SU-DHL-6 (cell line): ENCODE measurements around the gene TDO2.

Experiments used
- H2AFZ ChIP-seq: fragments of 200-600 bp; sonication (generic); 2 replicates; pipeline ENCODE4 v1.6.1; 2014; ENCODE audit warnings: low read depth, mild to moderate bottlenecking, moderate library complexity, mixed read lengths, antibody characterized with exemption, low read length; ENCODE audit not compliant: severe bottlenecking
- H3F3A ChIP-seq: fragments of 200-600 bp; shearing (Covaris generic); 2 replicates; pipeline ENCODE4 v1.6.0; 2016; ENCODE audit warnings: antibody characterized with exemption, mild to moderate bottlenecking; ENCODE audit not compliant: insufficient read depth
- H3K27ac ChIP-seq: fragments of 200-600 bp; sonication (generic); 2 replicates; pipeline ENCODE4 v1.5.1; 2016; ENCODE audit warnings: low read depth, mild to moderate bottlenecking, low read length, moderate library complexity, mixed read lengths
- H3K27me3 ChIP-seq: fragments of 200-600 bp; sonication (generic), shearing (Covaris generic); 2 replicates; pipeline ENCODE4 v1.6.0; 2014; ENCODE audit warnings: mild to moderate bottlenecking, low read length
- H3K36me3 ChIP-seq: fragments of 200-600 bp; sonication (generic); 2 replicates; pipeline ENCODE4 v1.6.1; 2014; ENCODE audit warnings: mild to moderate bottlenecking, low read length, mixed read lengths
- H3K4me2 ChIP-seq: fragments of 300-600, 200-600 bp; shearing (Covaris generic), sonication (generic); 2 replicates; pipeline ENCODE4 v1.6.0; 2014; ENCODE audit warnings: low read length, low read depth, mild to moderate bottlenecking; ENCODE audit not compliant: poor library complexity, severe bottlenecking
- H3K4me3 ChIP-seq: fragments of 200-600 bp; sonication (generic); 2 replicates; pipeline ENCODE4 v1.5.1; 2014; ENCODE audit warnings: antibody characterized with exemption, low read length, mild to moderate bottlenecking, mixed read lengths; ENCODE audit not compliant: insufficient read depth, poor library complexity, severe bottlenecking
- H3K79me2 ChIP-seq: fragments of 200-600 bp; sonication (generic); 2 replicates; pipeline ENCODE4 v1.6.1; 2014; ENCODE audit warnings: mild to moderate bottlenecking, low read length, moderate library complexity; ENCODE audit not compliant: insufficient read depth
- H3K9ac ChIP-seq: fragments of 200-600 bp; sonication (generic); 2 replicates; pipeline ENCODE4 v1.7.0; 2014; ENCODE audit warnings: mild to moderate bottlenecking, low read length
- H3K9me2 ChIP-seq: fragments of 200-600 bp; sonication (generic); replicated peaks from 2 replicates; pipeline ENCODE4 v1.6.1; 2014; ENCODE audit warnings: low read length; ENCODE audit not compliant: insufficient read depth
- H3K9me3 ChIP-seq: fragments of 200-600 bp; sonication (generic); 2 replicates; pipeline ENCODE4 v1.6.1; 2014; ENCODE audit warnings: low read length, mixed read lengths; ENCODE audit not compliant: insufficient read depth
- H4K20me1 ChIP-seq: fragments of 200-600 bp; sonication (generic); 2 replicates; pipeline ENCODE4 v1.6.1; 2014; ENCODE audit warnings: low read depth, mild to moderate bottlenecking, antibody characterized with exemption, low read length, moderate library complexity, mixed read lengths
- CTCF ChIP-seq: fragments of 200-600 bp; sonication (generic); IDR thresholded peaks from one replicate; pipeline ENCODE4 v1.5.1; 2017; ENCODE audit warnings: antibody characterized with exemption, mild to moderate bottlenecking, low read length, moderate library complexity; ENCODE audit not compliant: insufficient read depth, poor library complexity, severe bottlenecking
- EZH2phosphoT487 ChIP-seq: fragments of 200-600 bp; sonication (generic), shearing (Covaris generic); conservative IDR thresholded peaks from 2 replicates; pipeline ENCODE4 v1.6.1; 2018; ENCODE audit warnings: mild to moderate bottlenecking, antibody characterized with exemption, low read length, moderate library complexity, mixed read lengths

The TDO2 gene

GRCh38 chr4:155878611-155879010 lies 24.9 kb upstream of the TDO2 start:
- H3F3A ChIP-seq: no peaks in the 10 kb centered on the region
- no peak overlapping the region for H3K4me2 ChIP-seq
- no peaks in the 10 kb centered on the region for H3K9me3 ChIP-seq
- H3K27me3 ChIP-seq: no peaks in the 10 kb centered on the region
- H3K36me3 ChIP-seq: no peaks in the 10 kb centered on the region
- H2AFZ ChIP-seq: no peak overlapping the region
- no peak overlapping the region for H3K27ac ChIP-seq
- H3K9ac ChIP-seq: no peak overlapping the region
- TF ChIP-seq CTCF: no peak
- TF ChIP-seq EZH2phosphoT487: no peak
- no peaks in the 10 kb centered on the region for H3K9me2 ChIP-seq
- no peaks in the 10 kb centered on the region for H3K79me2 ChIP-seq
- H3K4me3 ChIP-seq: no peak overlapping the region
- H4K20me1 ChIP-seq: no peaks in the 10 kb centered on the region

- TF ChIP-seq EZH2phosphoT487 (no peak), CTCF (no peak)
- Histone ChIP-seq H3K9ac (no peak overlapping the region), H3K27me3 (no peaks in the 10 kb centered on the region), H3K4me3 (no peak overlapping the region), H3K4me2 (no peak overlapping the region), H3F3A (no peaks in the 10 kb centered on the region), H3K79me2 (no peaks in the 10 kb centered on the region), H3K27ac (no peak overlapping the region), H3K9me3 (no peaks in the 10 kb centered on the region), H3K36me3 (no peaks in the 10 kb centered on the region), H3K9me2 (no peaks in the 10 kb centered on the region), H2AFZ (no peak overlapping the region), H4K20me1 (no peaks in the 10 kb centered on the region)
Observed at GRCh38 chr4:155879767-155880166, 23.7 kb upstream of the TDO2 start.

- H2AFZ ChIP-seq: no peak overlapping the region
- no peak overlapping the region for H3K4me2 ChIP-seq
- H3K36me3 ChIP-seq: no peaks in the 10 kb centered on the region
- no peaks in the 10 kb centered on the region for H3K9me2 ChIP-seq
- no peak overlapping the region for H3K27ac ChIP-seq
- H3K27me3 ChIP-seq: no peaks in the 10 kb centered on the region
- H3K9me3 ChIP-seq: no peaks in the 10 kb centered on the region
- no peak overlapping the region for H3K9ac ChIP-seq
- H4K20me1 ChIP-seq: no peaks in the 10 kb centered on the region
- no peaks in the 10 kb centered on the region for H3F3A ChIP-seq
- no peak overlapping the region for H3K4me3 ChIP-seq
- no peaks in the 10 kb centered on the region for H3K79me2 ChIP-seq
- TF ChIP-seq EZH2phosphoT487 (no peak), CTCF (no peak)
Observed at GRCh38 chr4:155881555-155881954, 21.9 kb upstream of the TDO2 start.
